Bronchial epithelial cell (primary cell): ENCODE measurements around the gene FOXO3. TPM values are rescaled to one million over a fixed set of nuclear protein-coding genes. Genes with fewer than 3 reads are reported as not detected.

Source experiments
- DNase-seq: peaks from one replicate; pipeline ENCODE4 v3.0.0-alpha.2; 2010; ENCODE audit warnings: low read depth
- FAIRE-seq: peaks from 2 replicates; lab custom pipeline; 2011; peaks lifted over from hg19 to GRCh38; lab: Jason Lieb, UNC
- H3K27me3 ChIP-seq: 2 replicates; pipeline ENCODE4 v1.5.1; 2011; ENCODE audit warnings: low read length; ENCODE audit not compliant: control insufficient read depth, insufficient read depth
- H3K36me3 ChIP-seq: 2 replicates; pipeline ENCODE4 v1.5.1; 2011; ENCODE audit warnings: low read length; ENCODE audit not compliant: control insufficient read depth, insufficient read depth
- H3K4me3 ChIP-seq: 2 replicates; pipeline ENCODE4 v1.5.1; 2011; ENCODE audit warnings: mild to moderate bottlenecking, low read depth, low read length, control low read depth
- CTCF ChIP-seq: IDR thresholded peaks from 2 replicates; pipeline ENCODE4 v1.5.1; 2011; ENCODE audit warnings: mild to moderate bottlenecking, moderate library complexity, low read length, control low read depth, inconsistent platforms; ENCODE audit not compliant: insufficient read depth, severe bottlenecking
- total RNA-seq: library from RNA; depleted of rRNA; stranded (reverse); fragments of >200 nt; gene quantifications from 2 replicates; pipeline ENCODE4 v1.2.1, GENCODE V29; 2014

The FOXO3 gene
- total RNA-seq, 1 donor from 2014 or later: 28.7 TPM

GRCh38 chr6:108726726-108727339 is 166.1 kb downstream of the FOXO3 start:
- Histone ChIP-seq H3K4me3 (no peak overlapping the region), H3K36me3 (no peaks in the 10 kb centered on the region), H3K27me3 (no peaks in the 10 kb centered on the region)
- no peak for DNase-seq
- no peak for FAIRE-seq
- TF ChIP-seq CTCF: no peak

GRCh38 chr6:108727966-108728730 is 167.4 kb downstream of the FOXO3 start:
- H3K36me3 ChIP-seq: no peaks in the 10 kb centered on the region
- no peak for FAIRE-seq
- H3K27me3 ChIP-seq: no peaks in the 10 kb centered on the region
- no peak for DNase-seq
- H3K4me3 ChIP-seq: no peak overlapping the region
- no peak for TF ChIP-seq CTCF

GRCh38 chr6:108728826-108729225 is 168.1 kb downstream of the FOXO3 start:
- no peak for TF ChIP-seq CTCF
- no peaks in the 10 kb centered on the region for H3K36me3 ChIP-seq
- FAIRE-seq (no peak), DNase-seq (no peak)
- no peaks in the 10 kb centered on the region for H3K27me3 ChIP-seq
- H3K4me3 ChIP-seq: no peak overlapping the region

GRCh38 chr6:108730635-108731515 is 170.2 kb downstream of the FOXO3 start:
- H3K36me3 ChIP-seq: no peaks in the 10 kb centered on the region
- no peak for DNase-seq
- no peak for TF ChIP-seq CTCF
- no peaks in the 10 kb centered on the region for H3K27me3 ChIP-seq
- no peak overlapping the region for H3K4me3 ChIP-seq
- FAIRE-seq: no peak

- FAIRE-seq (no peak), DNase-seq (peak; percentile 90)
- H3K27me3 ChIP-seq: no peaks in the 10 kb centered on the region
- no peak for TF ChIP-seq CTCF
- no peak overlapping the region for H3K4me3 ChIP-seq
- H3K36me3 ChIP-seq: no peaks in the 10 kb centered on the region
Observed at GRCh38 chr6:108732091-108732870, 171.6 kb downstream of the FOXO3 start.
